Muscle of leg (tissue), 11 donors: ENCODE data around the gene TTLL10. TPM values are rescaled to one million over a fixed set of nuclear protein-coding genes. Genes with fewer than 3 reads are reported as not detected.
"Not testable (repeated sequence)": the region's sequence is repeated elsewhere in the genome, so short reads cannot be mapped to it uniquely, and the experiment has no call there.

Experiments used
- DNase-seq: peaks from one replicate; pipeline ENCODE4 v3.0.0; 2013
- H3K27ac ChIP-seq: one replicate; pipeline ENCODE4 v1.5.1; 2013; ENCODE audit warnings: mild to moderate bottlenecking, low read length, control low read depth
- H3K27me3 ChIP-seq: one replicate; pipeline ENCODE4 v1.6.1; 2013; ENCODE audit warnings: low read length; ENCODE audit not compliant: control insufficient read depth, insufficient read depth
- H3K36me3 ChIP-seq: one replicate; pipeline ENCODE4 v1.6.1; 2013; ENCODE audit warnings: low read length; ENCODE audit not compliant: control insufficient read depth, insufficient read depth
- H3K4me1 ChIP-seq: one replicate; pipeline ENCODE4 v1.6.1; 2013; ENCODE audit warnings: low read length; ENCODE audit not compliant: control insufficient read depth, insufficient read depth
- H3K4me3 ChIP-seq: one replicate; pipeline ENCODE4 v1.5.1; 2013; ENCODE audit warnings: low read length, control low read depth
- H3K9me3 ChIP-seq: replicated peaks from 2 replicates; pipeline ENCODE4 v1.6.1; 2013; ENCODE audit warnings: low read depth, low read length; ENCODE audit not compliant: control insufficient read depth
- WGBS: methylation state at CpG from one replicate; pipeline ENCODE4 v1.1.5; 2013; ENCODE audit warnings: missing lambda C conversion rate; ENCODE audit not compliant: insufficient coverage; 5-methylcytosine and 5-hydroxymethylcytosine counted together
- polyA plus RNA-seq, 8 donors: library from polyadenylated mRNA; unstranded; fragments of 120-200 nt; gene quantifications; one replicate each; pipeline versions ENCODE4 v1.2.1 to v1.2.3, GENCODE V29; 2013; ENCODE audit warnings: inconsistent platforms in 1 of 8, low replicate concordance in 1 of 8; ENCODE audit not compliant: insufficient read length in 8 of 8, insufficient read depth in 1 of 8
- total RNA-seq: library from RNA; stranded (reverse); fragments of 120-200 nt; gene quantifications from one replicate; pipeline ENCODE4 v1.2.4, GENCODE V29; 2013

The TTLL10 gene
- total and polyA plus RNA-seq, 9 donors, result 0.09 to 0.59 (median 0.28) TPM; not detected in 1

DNA sequence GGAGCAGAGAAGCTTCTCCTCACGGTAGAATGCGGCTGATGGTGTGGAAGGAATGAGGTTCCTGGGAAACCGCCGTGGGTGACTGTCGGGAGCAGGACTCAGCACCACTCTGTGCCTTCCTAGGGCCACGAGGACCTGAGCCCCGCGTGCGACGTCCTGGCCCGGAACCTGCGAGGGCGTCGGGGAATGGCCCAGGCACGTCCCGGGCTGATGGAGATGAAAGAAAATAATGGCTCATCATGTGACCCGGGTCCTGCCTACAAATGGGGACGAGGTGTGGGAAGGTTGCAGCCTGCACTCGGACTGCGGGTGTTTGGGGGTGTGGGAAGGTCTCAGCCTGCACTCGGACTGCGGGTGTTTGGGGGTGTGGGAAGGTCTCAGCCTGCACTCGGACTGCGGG is 25.1 kb upstream of the TTLL10 start:
- H3K36me3 ChIP-seq, result no peaks in the 10 kb centered on the region
- H3K4me3 ChIP-seq, result no peak overlapping the region
- H3K4me1 ChIP-seq, result peaks cover 11% of the 10 kb centered on the region
- 77% methylated on average over 14 of the region's 24 CpGs for WGBS
- no peaks in the 10 kb centered on the region for H3K9me3 ChIP-seq
- DNase-seq, result no peak
- peaks cover 1% of the 10 kb centered on the region for H3K27me3 ChIP-seq
- no peak overlapping the region for H3K27ac ChIP-seq

DNA sequence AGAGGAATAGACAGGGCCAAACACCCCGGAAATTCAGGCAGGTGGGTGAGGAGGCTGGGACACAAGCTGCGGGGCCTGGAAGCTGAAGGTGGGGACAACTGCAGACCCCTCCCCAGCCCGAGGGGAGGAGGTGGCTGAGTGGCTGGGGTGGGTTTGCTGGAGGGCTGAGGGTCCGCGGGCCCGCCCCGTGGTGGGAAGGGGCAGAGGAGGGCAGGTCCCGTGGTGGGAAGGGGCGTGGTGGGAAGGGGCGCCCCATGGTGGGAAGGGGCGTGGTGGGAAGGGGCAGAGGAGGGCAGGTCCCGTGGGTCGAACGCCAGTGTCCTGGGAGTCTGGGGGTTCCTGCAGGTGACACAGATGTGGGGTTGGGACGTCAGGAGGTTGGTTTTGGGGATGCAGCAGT is 24.3 kb upstream of the TTLL10 start:
- H3K27me3 ChIP-seq, result no peaks in the 10 kb centered on the region
- H3K4me3 ChIP-seq, result no peak overlapping the region
- no peak overlapping the region for H3K27ac ChIP-seq
- DNase-seq, result no peak
- peaks cover 9% of the 10 kb centered on the region for H3K4me1 ChIP-seq
- H3K9me3 ChIP-seq, result no peaks in the 10 kb centered on the region
- no peaks in the 10 kb centered on the region for H3K36me3 ChIP-seq
- 86% methylated on average over 13 of the region's 15 CpGs for WGBS

DNA sequence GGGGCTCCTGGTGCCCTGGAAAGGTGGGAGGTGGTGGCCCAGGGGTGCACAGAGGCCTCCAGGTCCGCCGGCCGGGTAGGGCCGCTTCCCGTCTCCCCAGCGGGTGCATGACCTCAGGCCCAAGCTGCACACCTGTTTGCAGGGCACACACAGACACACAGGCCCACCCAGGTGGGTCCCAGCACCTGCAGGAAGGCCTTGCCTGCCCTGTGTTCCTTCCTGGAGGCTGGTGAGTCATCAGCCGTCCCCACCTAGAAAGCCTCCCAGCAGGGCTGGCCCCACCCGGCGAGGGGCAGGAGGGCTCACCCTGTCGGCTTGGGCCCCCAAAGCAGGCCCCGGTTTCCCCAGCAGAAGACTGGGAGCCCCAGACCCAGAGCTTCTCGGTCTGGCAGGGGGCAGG is 23.6 kb upstream of the TTLL10 start:
- no peaks in the 10 kb centered on the region for H3K36me3 ChIP-seq
- H3K4me1 ChIP-seq, result peaks cover 2% of the 10 kb centered on the region
- H3K27ac ChIP-seq, result no peak overlapping the region
- H3K4me3 ChIP-seq, result no peak overlapping the region
- no peak for DNase-seq
- no peaks in the 10 kb centered on the region for H3K27me3 ChIP-seq
- no peaks in the 10 kb centered on the region for H3K9me3 ChIP-seq
- 72% methylated on average over 10 of the region's 12 CpGs for WGBS

DNA sequence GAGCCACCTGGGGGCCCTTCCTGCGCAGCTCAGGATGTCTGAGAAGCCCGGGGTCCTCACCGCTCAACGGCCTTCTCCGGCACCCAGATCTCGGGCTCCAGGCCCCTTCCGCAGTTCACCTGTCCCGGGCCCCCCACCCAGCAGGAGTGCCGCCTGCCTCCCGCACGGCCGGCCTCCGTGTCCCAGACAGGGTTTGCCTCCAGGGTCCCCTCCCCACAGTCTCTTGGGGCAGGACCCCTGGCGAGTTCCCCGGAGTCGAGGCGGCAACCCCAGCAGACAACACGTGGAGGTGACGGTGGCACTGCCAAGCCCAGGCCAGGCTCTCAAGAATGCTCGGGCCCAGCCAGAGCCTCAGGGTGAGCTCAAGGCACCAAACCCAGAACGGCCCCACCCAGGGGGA is 22.4 kb upstream of the TTLL10 start:
- DNase-seq, result no peak
- no peaks in the 10 kb centered on the region for H3K27me3 ChIP-seq
- H3K27ac ChIP-seq, result no peak overlapping the region
- no peaks in the 10 kb centered on the region for H3K36me3 ChIP-seq
- no peak overlapping the region for H3K4me3 ChIP-seq
- H3K4me1 ChIP-seq, result no peaks in the 10 kb centered on the region
- no peaks in the 10 kb centered on the region for H3K9me3 ChIP-seq
- 87% methylated on average over 20 of the region's 21 CpGs for WGBS

DNA sequence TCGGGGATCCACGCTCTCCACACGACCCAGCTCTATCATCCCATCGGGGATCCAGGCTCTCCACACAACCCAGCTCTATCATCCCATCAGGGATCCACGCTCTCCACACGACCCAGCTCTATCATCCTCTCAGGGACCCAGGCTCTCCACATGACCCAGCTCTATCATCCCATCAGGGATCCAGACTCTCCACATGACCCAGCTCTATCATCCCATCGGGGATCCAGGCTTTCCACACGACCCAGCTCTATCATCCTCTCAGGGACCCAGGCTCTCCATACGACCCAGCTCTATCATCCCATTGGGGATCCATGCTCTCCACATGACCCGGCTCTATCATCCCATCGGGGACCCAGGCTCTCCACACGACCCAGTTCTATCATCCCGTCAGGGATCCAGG is 21.2 kb upstream of the TTLL10 start:
- H3K27me3 ChIP-seq, H3K36me3 ChIP-seq, DNase-seq, H3K27ac ChIP-seq, H3K9me3 ChIP-seq, H3K4me1 ChIP-seq, H3K4me3 ChIP-seq: not testable (repeated sequence)
- 93% methylated on average over 13 of the region's 13 CpGs for whole genome bisulfite sequencing

DNA sequence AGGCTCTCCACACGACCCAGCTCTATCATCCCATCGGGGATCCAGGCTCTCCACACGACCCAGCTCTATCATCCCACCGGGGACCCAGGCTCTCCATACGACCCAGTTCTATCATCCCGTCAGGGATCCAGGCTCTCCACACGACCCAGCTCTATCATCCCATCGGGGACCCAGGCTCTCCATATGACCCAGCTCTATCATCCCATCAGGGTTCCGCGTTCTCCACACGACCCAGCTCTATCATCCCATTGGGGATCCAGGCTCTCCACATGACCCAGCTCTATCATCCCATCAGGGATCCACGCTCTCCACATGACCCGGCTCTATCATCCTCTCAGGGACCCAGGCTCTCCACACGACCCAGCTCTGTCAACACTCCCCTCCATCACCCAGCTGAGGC is 20.5 kb upstream of the TTLL10 start:
- not testable (repeated sequence) for H3K36me3 ChIP-seq, H3K4me3 ChIP-seq, H3K9me3 ChIP-seq, H3K4me1 ChIP-seq, H3K27me3 ChIP-seq, H3K27ac ChIP-seq, DNase-seq
- WGBS, result 93% methylated on average over 14 of the region's 14 CpGs

DNA sequence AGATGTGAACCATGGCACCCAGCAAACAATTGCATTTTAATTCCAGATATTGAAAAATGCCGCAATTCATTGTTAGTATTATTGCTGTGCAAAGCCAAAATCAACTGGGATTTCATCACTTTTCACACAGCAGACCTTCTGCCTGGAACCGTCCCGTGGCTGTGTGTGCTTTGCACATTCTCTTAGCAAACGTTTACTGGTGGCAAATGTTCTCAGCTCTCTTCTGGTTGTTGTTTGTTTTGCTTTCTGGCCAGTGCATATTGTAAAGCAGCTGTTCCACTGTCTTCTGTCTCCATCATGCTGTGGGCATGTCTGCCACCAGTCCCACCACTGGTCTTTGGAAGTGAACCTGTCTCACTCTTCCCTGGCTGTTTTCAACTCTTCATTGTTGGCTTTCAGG is 19.8 kb upstream of the TTLL10 start:
- Histone ChIP-seq H3K9me3 (no peaks in the 10 kb centered on the region), H3K4me1 (peaks cover 16% of the 10 kb centered on the region), H3K27ac (no peak overlapping the region), H3K4me3 (no peak overlapping the region), H3K36me3 (no peaks in the 10 kb centered on the region), H3K27me3 (no peaks in the 10 kb centered on the region)
- 0% methylated on average over 1 of the region's 4 CpGs for WGBS
- no peak for DNase-seq

DNA sequence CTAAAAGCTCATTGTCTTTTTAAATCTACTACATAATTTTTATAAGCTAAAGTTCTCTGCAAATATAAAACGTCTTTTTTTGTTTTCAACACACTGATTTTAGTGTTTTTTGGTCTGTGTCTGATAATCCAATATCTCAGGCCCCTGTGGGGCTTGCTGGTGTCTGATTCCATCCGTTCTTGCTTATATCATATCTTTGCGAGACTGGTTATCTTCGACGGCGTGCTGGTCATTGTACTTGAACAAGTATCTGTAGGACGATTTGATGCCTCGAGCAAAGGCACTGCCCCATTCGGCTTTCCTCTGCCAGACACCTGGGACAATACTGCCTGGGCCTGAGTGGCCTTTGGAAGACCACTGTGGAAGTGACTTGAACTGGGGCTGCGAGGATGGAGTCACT is 18.4 kb upstream of the TTLL10 start:
- WGBS, result 85% methylated on average over 9 of the region's 10 CpGs
- no peak for DNase-seq
- no peaks in the 10 kb centered on the region for H3K27me3 ChIP-seq
- H3K4me3 ChIP-seq, result no peak overlapping the region
- no peaks in the 10 kb centered on the region for H3K9me3 ChIP-seq
- peaks cover 22% of the 10 kb centered on the region for H3K4me1 ChIP-seq
- no peak overlapping the region for H3K27ac ChIP-seq
- no peaks in the 10 kb centered on the region for H3K36me3 ChIP-seq

DNA sequence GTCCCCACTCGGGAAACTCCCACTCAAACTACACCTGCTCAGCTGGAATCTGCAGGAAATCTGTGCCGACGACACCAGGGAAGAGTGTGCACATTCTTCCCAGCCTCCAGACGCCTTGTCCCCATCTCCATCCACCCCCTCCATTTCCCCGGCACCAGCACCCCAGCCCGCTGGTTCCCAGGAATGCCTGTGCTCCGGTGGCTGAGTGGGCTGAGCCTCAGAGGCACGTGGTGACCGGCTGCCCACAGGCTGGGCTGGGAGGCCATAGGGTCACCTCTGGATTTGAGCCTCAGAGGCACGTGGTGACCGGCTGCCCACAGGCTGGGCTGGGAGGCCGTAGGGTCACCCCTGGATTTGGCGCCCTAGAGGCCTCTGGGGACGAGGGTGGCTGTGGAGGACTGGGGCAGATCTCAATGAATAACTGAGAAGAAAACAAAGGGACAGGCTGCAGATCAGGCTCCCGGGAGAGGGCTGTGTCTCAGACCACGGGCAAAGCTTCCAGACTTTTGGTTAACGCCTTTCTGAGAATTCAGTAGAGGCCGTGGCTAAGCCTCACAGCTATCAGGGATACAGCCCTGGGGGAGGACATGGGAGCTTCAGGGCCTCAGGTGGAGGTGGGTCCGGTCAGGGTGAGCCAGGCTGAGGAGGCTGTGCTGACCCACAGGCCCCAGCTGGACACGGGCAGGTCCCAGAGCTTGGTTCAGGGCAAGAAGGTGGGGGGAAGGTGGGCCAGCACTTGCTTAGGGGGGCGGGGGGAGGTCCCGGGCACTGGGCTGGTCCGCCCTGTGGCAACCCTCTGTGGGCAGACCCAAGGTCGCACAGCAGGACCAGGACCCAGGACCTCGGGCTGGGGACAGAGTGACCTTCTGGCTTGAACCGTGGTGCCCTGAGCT is 17.3 kb upstream of the TTLL10 start:
- no peak overlapping the region for H3K27ac ChIP-seq
- 78% methylated on average over 23 of the region's 26 CpGs for WGBS

DNA sequence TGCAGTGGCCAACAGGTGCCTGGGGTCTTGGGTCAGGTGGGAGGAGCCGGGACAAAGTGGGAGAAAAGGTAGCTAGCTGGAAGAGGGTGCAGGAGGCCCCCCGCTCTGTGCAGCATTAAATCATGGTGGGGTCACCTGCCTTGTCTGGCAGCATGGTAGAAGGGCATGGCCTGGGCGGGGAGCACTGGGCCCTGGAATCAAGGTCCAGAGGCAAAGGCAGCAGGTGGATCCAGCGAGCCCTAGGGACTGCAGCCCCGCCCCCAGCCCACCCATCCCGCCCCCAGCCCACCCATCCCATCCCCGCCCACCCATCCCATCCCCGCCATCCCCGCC is 16.7 kb upstream of the TTLL10 start:
- peaks cover 9% of the 10 kb centered on the region for H3K27me3 ChIP-seq
- 89% methylated on average over 2 of the region's 9 CpGs for WGBS
- H3K27ac ChIP-seq, result no peak overlapping the region
- H3K9me3 ChIP-seq, result no peaks in the 10 kb centered on the region
- no peak for DNase-seq
- no peak overlapping the region for H3K4me3 ChIP-seq
- peaks cover 22% of the 10 kb centered on the region for H3K4me1 ChIP-seq
- H3K36me3 ChIP-seq, result no peaks in the 10 kb centered on the region

More for the DNA sequence above, 17.3 kb upstream of the TTLL10 start:
- Histone ChIP-seq H3K4me3 (no peak overlapping the region), H3K4me1 (peaks cover 22% of the 10 kb centered on the region), H3K36me3 (no peaks in the 10 kb centered on the region), H3K27me3 (peaks cover 3% of the 10 kb centered on the region), H3K9me3 (no peaks in the 10 kb centered on the region)
- DNase-seq, result no peak
